GM21367 (cell line): ENCODE results near the gene CD276.

Experiments used
- ATAC-seq: cut with Tn5 transposase; IDR thresholded peaks from one replicate; pipeline ENCODE4 v1.9.1; 2021; ENCODE audit not compliant: unreplicated experiment

Gene CD276

DNA sequence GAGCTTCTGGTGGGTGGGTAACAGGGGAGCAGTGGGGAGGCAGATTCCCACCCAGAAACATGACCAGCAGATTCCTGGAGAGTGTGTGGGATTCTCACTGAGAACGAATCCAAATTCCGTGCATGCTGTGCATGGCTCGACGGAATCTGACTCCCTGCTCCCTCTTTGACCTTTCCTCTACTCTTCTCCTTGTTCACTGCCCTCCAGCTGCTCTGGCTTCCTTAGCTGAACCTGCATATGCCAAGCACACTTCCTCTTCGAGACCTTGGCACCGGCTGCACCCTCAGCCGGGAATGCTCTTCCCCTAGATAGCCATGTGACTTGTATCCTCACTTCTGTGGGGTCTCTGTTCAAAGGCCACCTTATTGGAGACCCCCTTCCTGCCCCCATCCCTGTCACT is 62.7 kb downstream of the CD276 start:
- no peak for ATAC-seq

DNA sequence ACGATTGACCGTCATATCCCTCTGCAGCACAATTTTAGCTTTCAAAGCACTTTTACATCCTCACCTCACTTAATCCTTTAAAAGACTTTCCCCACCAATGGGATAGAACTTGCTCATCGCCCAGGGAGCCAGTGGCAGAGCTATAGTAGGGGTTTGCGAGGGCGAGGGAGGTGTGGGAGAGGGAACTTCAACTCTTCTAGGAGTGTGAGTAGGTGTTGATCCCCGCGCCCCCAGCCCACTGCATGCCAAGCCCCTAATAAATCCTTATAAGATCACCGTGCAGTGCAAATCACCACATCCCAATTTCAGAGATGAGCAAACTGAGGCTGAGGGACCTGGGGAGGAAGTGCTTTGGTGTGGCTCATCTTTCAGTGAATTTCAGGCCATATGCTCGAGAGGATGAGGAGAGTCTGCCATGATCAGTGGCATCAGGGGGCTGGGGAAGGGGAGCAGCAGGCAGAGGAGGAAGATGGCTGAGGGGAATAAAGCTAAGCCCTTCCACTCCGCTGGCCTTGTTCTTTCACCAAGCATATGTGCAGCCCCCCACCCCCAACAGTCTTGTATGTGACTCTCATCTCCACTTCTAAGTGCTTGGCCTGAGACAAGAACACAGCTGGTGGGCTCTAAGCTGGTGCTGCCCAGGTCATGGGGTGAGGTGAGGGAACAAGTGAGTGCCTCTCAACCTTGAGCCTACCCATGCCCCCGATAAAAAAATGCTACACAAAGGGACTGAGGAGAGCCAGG is 63.8 kb downstream of the CD276 start:
- no peak for ATAC-seq

DNA sequence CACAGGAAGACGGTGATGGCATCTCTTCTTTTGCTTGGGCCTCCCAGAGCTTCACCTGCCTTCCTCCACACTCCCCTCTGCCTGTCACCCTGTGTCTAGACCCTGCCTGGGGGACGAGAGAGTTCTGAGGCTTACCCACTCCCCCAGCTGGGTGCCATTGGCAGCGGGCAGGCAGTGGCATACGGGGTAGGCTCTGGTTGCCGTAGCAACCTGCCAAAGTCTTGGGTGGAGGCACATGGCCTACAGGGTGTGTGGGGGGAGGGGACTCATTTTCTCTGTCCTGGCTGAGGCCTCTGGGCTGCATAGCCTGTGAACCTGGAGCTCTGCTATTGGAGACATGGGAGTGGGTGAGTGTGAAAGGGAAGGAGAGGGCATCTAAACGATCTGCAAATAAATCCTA is 64.5 kb downstream of the CD276 start:
- no peak for ATAC-seq

- no peak for ATAC-seq
Observed at GRCh38 chr15:73749533-73749932, 65.3 kb downstream of the CD276 start.

DNA sequence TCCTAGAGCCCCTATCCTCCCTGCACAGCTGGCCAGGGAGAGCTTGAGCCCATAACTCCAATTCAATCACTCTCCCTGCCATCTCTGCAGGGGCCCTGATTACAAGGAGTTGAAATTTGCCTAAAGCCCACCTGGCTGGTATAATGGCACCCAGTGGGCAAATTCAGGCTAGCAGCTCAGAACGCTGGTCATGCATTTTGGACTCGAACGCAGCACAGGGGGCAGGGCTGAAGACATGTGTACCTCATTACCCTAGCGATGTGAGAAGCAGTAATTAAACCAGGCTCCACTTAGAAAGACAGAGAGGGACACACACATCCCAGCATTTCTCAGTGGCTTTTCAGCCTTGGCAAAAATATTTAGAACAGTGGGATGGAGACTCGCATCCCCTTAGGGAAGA is 65.8 kb downstream of the CD276 start:
- no peak for ATAC-seq

- no peak for ATAC-seq
Observed at GRCh38 chr15:73750438-73750837, 66.3 kb downstream of the CD276 start.

DNA sequence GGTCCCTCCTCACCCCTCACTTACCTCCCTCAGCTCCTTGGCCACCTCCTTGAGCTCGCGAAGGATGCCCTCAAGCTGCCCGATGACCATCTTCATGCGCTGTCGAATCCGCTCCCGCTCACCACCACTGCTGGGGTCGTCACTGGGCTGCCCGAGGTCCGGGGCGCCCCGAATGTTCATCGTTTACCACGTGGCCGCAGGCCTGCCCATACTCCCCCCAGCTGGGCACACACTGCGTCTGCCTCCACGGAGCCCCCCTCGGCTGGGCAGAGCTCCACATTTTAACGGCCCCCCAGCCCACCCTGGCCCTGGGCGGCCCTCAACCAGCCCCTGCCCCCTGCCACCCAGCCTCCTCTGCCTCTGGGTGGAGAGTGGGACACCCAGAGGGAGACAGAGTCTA is 66.8 kb downstream of the CD276 start:
- no peak for ATAC-seq

GRCh38 chr15:73751511-73751898 is 67.3 kb downstream of the CD276 start:
- no peak for ATAC-seq

DNA sequence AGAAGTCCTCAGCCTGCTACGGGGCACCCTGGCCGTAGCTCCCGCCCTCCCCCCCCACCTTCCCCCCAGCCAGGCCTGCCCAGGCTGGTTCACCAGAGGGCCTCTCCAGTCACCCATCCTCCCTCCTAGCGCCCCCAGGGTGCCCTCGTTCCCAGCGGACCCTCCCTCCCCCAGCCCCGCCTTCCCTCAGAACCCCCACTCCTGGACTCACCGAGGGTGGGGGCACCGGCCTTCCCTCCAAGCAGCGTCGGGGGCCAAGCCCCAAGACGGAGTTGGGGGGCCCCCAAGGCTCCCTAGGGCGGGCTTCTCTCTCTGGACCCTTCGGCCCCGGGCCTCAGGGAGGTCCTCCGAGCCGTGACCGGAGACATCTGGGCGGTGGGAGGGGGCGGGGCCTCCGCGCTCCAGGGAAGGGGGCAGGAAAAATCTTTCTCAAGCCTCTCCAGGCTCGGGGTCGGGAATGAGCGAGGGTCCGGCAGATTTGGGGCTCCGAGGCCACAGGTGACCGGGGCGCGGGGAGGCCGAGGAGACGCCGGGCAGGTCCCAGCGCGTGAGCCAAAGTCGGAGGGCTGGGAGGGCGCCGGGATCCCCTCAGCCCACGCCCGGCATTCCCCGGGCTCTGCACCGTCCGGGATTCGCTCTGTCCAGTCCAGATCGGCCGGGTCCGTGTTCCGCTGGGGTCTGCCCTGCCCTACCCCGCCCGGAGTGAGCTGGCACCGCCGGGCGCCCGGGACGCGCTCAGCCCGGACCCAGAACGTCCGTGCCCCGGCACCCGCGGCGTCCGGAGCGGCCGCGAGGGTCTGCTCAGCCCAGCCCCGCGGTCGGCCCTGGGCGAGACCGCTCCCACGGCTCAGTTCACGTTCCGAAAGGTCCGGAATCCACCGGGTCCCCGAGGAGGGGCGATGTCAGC is 68.0 kb downstream of the CD276 start:
- ATAC-seq, result no peak

- no peak for ATAC-seq
Observed at GRCh38 chr15:73752806-73753193, 68.6 kb downstream of the CD276 start.

- ATAC-seq, result no peak
Observed at GRCh38 chr15:73753250-73754130, 69.3 kb downstream of the CD276 start, which contains the start of gene INSYN1. Gene INSYN1, minus strand, starts transcription at chr15:73753351. Its CDS starts 2,221 bp downstream, at chr15:73751130.

- ATAC-seq, result no peak
Observed at GRCh38 chr15:73754461-73754860, 70.3 kb downstream of the CD276 start.

DNA sequence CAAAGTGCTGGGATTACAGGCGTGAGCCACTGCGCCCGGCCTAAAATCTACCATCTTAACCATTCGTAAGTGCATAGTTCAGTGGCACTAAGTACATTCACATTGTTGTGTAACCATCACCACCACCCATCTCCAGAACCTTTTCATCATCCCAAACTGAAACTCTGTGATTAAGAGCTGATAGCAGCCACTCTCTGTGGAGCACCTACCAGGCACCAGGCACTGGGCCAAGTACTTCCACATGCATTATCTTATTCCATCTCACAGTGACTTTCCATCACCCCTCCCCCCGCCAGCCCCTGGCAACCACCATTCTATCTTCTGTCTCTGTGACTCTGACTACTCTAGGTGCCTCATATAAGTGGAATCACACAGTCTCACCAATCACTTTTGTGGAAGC is 71.3 kb downstream of the CD276 start:
- ATAC-seq, result no peak

DNA sequence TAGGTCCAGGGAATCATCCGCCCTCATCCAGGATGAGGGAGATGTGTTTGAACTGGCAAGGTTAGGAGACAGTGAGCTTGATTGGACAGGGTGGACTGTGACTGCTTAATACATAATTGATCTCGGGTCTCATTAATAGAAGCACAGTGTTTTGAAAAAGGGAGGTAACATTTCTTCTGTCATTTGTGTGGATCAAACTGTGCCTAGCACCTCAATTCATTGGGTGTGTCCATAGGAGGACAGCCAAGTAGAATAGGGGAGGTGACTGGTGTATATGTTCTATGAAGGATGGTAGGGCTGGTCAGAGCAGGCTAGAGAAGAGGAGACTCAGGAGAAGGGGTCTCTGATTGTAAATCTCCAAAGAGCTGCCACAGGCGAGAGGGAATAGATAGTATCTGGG is 71.8 kb downstream of the CD276 start:
- no peak for ATAC-seq

DNA sequence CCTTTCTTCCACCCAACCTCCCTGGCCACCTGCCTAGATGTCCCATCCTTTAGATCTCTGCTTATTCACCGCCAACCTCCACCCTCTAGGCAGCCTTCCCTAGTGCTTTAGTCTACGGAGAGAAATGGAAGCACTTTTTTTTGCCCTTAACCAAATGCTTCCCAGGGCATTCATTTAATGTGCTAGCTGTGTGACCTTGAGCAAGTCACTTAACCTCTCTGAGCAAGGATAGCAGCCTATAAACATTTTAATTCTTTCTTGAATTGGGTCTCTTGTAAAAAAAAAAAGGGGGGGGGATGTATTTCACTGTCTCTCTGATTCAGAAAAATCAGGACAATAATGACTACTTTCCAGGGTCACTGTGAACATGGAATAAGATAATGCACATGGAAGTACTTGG is 72.2 kb downstream of the CD276 start:
- no peak for ATAC-seq

DNA sequence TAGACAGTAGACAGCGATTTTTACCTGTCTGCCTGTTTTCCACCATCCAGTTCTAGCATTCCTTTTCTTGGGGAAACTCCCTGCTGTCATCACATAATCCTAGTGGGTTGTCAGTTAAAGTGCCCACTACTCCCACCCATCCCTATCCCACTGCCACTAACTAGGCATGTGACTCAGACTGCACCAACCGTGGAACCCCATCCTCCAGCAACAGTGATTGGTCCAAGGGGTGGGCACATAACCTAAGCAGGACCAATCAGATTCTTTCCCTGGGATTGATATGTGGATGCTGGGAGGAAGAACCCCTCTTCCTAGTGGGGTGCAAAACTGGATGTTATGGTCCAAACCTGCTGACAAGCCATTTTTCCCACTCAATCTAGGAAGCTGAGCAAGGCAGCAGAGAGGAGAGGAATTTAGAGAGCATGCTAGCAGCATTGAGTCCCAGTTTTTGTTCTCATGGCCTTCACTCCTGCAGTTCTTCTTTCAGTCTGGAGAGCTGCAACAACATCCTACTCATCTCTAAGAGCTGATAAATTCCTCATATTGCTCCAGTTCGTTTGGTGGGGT is 72.8 kb downstream of the CD276 start:
- ATAC-seq, result no peak

- ATAC-seq, result no peak
Observed at GRCh38 chr15:73757571-73757970, 73.4 kb downstream of the CD276 start.

DNA sequence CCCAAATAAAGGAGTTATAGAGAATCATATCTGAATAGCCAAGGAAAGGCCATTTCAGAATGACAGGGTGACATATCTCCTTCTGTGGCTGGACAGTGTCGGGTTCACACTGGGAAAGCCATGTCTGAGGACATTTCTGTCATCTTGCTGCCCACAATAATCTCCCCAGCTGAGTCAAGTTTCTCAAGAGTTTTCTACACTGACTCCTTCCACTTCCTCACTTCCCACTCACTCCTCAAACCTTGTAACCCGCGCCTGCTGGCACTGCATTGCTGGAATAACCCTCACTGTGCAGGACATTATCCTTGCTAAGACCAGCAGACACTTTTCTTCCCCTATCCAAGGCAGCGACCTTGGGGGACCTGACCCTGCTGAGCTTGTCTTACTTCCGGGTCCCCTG is 74.3 kb downstream of the CD276 start:
- ATAC-seq, result no peak

DNA sequence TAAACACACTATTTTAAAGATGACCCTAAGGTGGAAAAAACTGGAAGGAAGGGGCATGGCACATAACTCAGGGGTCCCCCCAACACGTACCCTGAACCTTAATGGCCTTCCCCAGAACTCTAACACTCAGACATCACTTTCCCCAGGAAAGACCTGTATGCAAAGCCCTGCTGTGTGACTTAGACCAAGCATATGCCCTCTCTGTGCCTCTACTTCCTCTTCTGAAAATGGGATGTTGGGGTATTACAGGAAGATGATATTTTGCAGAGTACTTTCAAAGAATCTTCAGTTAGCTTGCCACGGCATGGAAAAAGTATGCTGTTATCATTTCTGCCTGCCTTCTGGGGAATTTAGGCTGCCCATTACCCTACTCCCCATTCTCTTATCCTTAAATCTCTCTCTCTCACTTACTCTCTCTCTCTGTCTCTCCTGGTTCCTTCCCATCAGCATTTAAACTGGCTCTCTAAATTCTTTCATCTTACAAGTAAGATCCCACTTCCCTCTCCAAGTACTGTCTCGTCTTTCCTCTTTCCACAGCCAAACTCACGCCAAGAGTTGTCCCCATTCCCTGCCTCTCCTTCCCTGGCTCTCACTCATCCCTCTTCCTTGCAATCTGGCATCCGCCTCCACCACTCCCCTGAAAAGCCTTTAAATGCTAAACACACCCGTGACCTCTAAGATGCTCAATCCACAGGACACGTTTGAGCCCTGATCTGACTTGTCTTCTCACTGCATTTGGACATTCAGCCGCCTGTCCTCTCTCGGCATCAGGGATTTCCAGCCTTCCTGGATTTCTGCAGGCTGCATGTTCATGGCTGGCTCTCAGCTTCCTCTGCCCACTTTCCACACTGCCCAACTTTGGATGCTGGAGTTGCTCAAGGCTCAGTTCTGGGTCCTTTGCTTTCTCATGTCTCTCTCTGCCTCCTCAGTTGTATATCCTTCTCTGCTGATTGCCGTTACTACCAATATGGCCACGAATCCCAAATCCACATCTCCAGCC is 76.4 kb downstream of the CD276 start:
- ATAC-seq, result no peak

GRCh38 chr15:73763931-73764330 is 79.7 kb downstream of the CD276 start:
- ATAC-seq, result no peak
